Cerebellar nuclear complex (tissue), 1 donor: ENCODE data around the gene RPRD2.
"Not testable (repeated sequence)": the region's sequence is repeated elsewhere in the genome, so short reads cannot be mapped to it uniquely, and the experiment has no call there.

Source experiments
- DNase-seq, 2 experiments: peaks; one replicate each; lab custom pipeline; 2025; lab: John Stamatoyannopoulos, UW

The RPRD2 gene

GRCh38 chr1:150389650-150390049, 25.7 kb downstream of the RPRD2 start:
- DNase-seq, result no peak

GRCh38 chr1:150392627-150393026, 28.7 kb downstream of the RPRD2 start:
- DNase-seq, result no peak

- DNase-seq, result not testable (repeated sequence)
Measured at GRCh38 chr1:150395115-150395514, 31.2 kb downstream of the RPRD2 start.

GRCh38 chr1:150397392-150398032, 33.6 kb downstream of the RPRD2 start:
- DNase-seq, result no peak

GRCh38 chr1:150404465-150404864, 40.5 kb downstream of the RPRD2 start:
- DNase-seq, result no peak

- no peak for DNase-seq
Measured at GRCh38 chr1:150405660-150406059, 41.7 kb downstream of the RPRD2 start.

GRCh38 chr1:150406483-150406882, 42.5 kb downstream of the RPRD2 start:
- no peak for DNase-seq

- DNase-seq, result no peak
Measured at GRCh38 chr1:150407330-150407729, 43.4 kb downstream of the RPRD2 start.

GRCh38 chr1:150408800-150409199, 44.9 kb downstream of the RPRD2 start:
- no peak for DNase-seq

GRCh38 chr1:150409504-150410362, 45.8 kb downstream of the RPRD2 start:
- no peak for DNase-seq

- no peak for DNase-seq
Measured at GRCh38 chr1:150410582-150411101, 46.7 kb downstream of the RPRD2 start.

GRCh38 chr1:150414592-150414991, 50.6 kb downstream of the RPRD2 start:
- no peak for DNase-seq

- DNase-seq, result no peak
Measured at GRCh38 chr1:150415800-150416199, 51.9 kb downstream of the RPRD2 start.

GRCh38 chr1:150420560-150421265, 56.8 kb downstream of the RPRD2 start:
- DNase-seq, result peak in 1 of 2 experiments; percentile 38

GRCh38 chr1:150422541-150422940, 58.6 kb downstream of the RPRD2 start:
- no peak for DNase-seq

- no peak for DNase-seq
Measured at GRCh38 chr1:150429805-150430204, 65.9 kb downstream of the RPRD2 start.

GRCh38 chr1:150441121-150441520, 77.2 kb downstream of the RPRD2 start:
- DNase-seq, result no peak

- DNase-seq, result no peak
Measured at GRCh38 chr1:150444232-150444631, 80.3 kb downstream of the RPRD2 start.

- no peak for DNase-seq
Measured at GRCh38 chr1:150456146-150456647, 92.2 kb downstream of the RPRD2 start.

GRCh38 chr1:150464422-150464826, 100.5 kb downstream of the RPRD2 start:
- DNase-seq, result no peak

- no peak for DNase-seq
Measured at GRCh38 chr1:150466964-150467363, 103.0 kb downstream of the RPRD2 start.

- no peak for DNase-seq
Measured at GRCh38 chr1:150469291-150469690, 105.3 kb downstream of the RPRD2 start.
